Keratinocyte (primary cell): ENCODE results near the gene SLC22A14. TPM values are rescaled to one million over a fixed set of nuclear protein-coding genes. Genes with fewer than 3 reads are reported as not detected.

Source experiments
- DNase-seq: peaks from one replicate; pipeline ENCODE4 v3.0.0-alpha.2; 2011; ENCODE audit warnings: low read depth, missing footprints, low spot score
- FAIRE-seq: peaks from 2 replicates; lab custom pipeline; 2011; peaks lifted over from hg19 to GRCh38; lab: Jason Lieb, UNC
- H2AFZ ChIP-seq: 2 replicates; pipeline ENCODE4 v1.6.0; 2012; ENCODE audit warnings: low read length, control low read depth, inconsistent platforms; ENCODE audit not compliant: control insufficient read depth
- H3K27ac ChIP-seq: 2 replicates; pipeline ENCODE4 v1.5.1; 2011; ENCODE audit warnings: low read length; ENCODE audit not compliant: control insufficient read depth, insufficient read depth
- H3K27me3 ChIP-seq: 3 replicates; pipeline ENCODE4 v1.6.0; 2011; ENCODE audit warnings: low read length; ENCODE audit not compliant: control insufficient read depth, insufficient read depth; ENCODE audit errors: extremely low read depth
- H3K36me3 ChIP-seq, 2 experiments: 2 replicates in 1 of 2; 3 replicates in 1 of 2; pipeline ENCODE4 v1.5.1; 2011; ENCODE audit warnings: low read length in 2 of 2, mild to moderate bottlenecking in 1 of 2; ENCODE audit not compliant: control insufficient read depth in 2 of 2, insufficient read depth in 2 of 2; ENCODE audit errors: extremely low read depth in 1 of 2
- H3K4me1 ChIP-seq: 3 replicates; pipeline ENCODE4 v1.5.1; 2011; ENCODE audit warnings: low read length; ENCODE audit not compliant: control insufficient read depth, insufficient read depth; ENCODE audit errors: extremely low read depth
- H3K4me2 ChIP-seq: 3 replicates; pipeline ENCODE4 v1.6.0; 2011; ENCODE audit warnings: low read depth, low read length; ENCODE audit not compliant: control insufficient read depth, insufficient read depth; ENCODE audit errors: extremely low read depth
- H3K4me3 ChIP-seq, 3 experiments: fragments of 200-600 bp in 1 of 3; sonication (generic) in 1 of 3; 2 replicates in 2 of 3; 3 replicates in 1 of 3; pipeline ENCODE4 v1.5.1; 2011 to 2016; ENCODE audit warnings: low read length in 3 of 3, mild to moderate bottlenecking in 3 of 3, control low read depth in 2 of 3, inconsistent platforms in 1 of 3, low read depth in 1 of 3, mixed read lengths in 1 of 3, mixed run types in 1 of 3, moderate library complexity in 1 of 3; ENCODE audit not compliant: control insufficient read depth in 2 of 3, insufficient read depth in 2 of 3; ENCODE audit errors: extremely low read depth in 1 of 3
- H3K79me2 ChIP-seq: 2 replicates; pipeline ENCODE4 v1.6.0; 2012; ENCODE audit warnings: low read length; ENCODE audit not compliant: control insufficient read depth, insufficient read depth
- H3K9ac ChIP-seq: 3 replicates; pipeline ENCODE4 v1.6.0; 2011; ENCODE audit warnings: low read length; ENCODE audit not compliant: control insufficient read depth, insufficient read depth; ENCODE audit errors: extremely low read depth
- H3K9me1 ChIP-seq: 3 replicates; pipeline ENCODE4 v1.6.0; 2011; ENCODE audit warnings: low read length; ENCODE audit not compliant: control insufficient read depth, insufficient read depth; ENCODE audit errors: extremely low read depth
- H3K9me3 ChIP-seq: 2 replicates; pipeline ENCODE4 v1.5.1; 2012; ENCODE audit warnings: low read depth, low read length; ENCODE audit not compliant: control insufficient read depth
- H4K20me1 ChIP-seq: 3 replicates; pipeline ENCODE4 v1.6.0; 2011; ENCODE audit warnings: low read length; ENCODE audit not compliant: control insufficient read depth, insufficient read depth; ENCODE audit errors: extremely low read depth
- EZH2 ChIP-seq: IDR thresholded peaks from one replicate; pipeline ENCODE4 v1.6.1; 2012; ENCODE audit warnings: inconsistent platforms, mild to moderate bottlenecking, low read length, moderate library complexity
- dilution Hi-C: fragments of 300-500 bp; cut with MboI; formaldehyde crosslinking; loops from one replicate; pipeline ENCODE4 v1.7.0; 2020; ENCODE audit warnings: low sequenced_read_pairs; ENCODE audit not compliant: extremely low pct_ligation_motif_present
- polyA plus RNA-seq, 5 experiments: library from polyadenylated mRNA; depleted of rRNA in 3 of 5; stranded (reverse) in 3 of 5; stranded (forward) in 1 of 5; unstranded in 1 of 5; fragments of >200 nt; gene quantifications; 1 replicate in 1 of 5; 2 replicates in 3 of 5; 3 replicates in 1 of 5; pipeline versions ENCODE4 v1.2.1 to v1.2.3, GENCODE V29; 2011 to 2012; ENCODE audit warnings: missing spikeins in 2 of 5, low read depth in 1 of 5, low replicate concordance in 1 of 5
- TF ChIP-seq, protein P1 (sequence below), 3 experiments: IDR thresholded peaks in 1 of 3; conservative IDR thresholded peaks in 1 of 3; optimal IDR thresholded peaks in 1 of 3; 2 replicates in 2 of 3; 3 replicates in 1 of 3; pipeline versions ENCODE3 to v1.5.1; 2011; ENCODE audit warnings: low read length in 3 of 3, mild to moderate bottlenecking in 3 of 3, moderate library complexity in 2 of 3, control low read depth in 1 of 3, inconsistent platforms in 1 of 3; ENCODE audit not compliant: insufficient read depth in 2 of 3; ENCODE audit errors: extremely low read depth in 1 of 3

The SLC22A14 gene
- polyA plus RNA-seq, 1 donor (not counting 4 experiments of a cell fraction or from before 2014, with no cell fraction given) = 0.20 TPM

DNA sequence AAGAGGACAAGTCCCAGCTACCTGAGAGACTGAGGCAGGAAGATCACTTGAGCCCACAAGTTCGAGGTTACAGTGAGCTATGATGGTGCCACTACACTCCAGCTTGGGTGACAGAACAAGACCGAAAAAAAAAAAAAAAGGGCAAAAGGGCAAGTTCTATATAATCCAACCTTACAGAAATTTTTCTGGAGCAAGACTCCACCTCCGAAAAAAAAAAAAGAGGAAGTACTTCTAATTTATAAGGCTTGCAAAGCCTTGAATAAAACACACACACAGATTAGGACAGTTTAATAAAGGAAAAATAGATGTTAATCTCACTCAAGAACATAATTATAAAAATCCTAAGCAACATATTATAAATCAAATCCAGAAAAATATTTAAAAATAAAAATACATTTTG, 50.1 kb downstream of the SLC22A14 start:
- TF ChIP-seq, protein P1, sequence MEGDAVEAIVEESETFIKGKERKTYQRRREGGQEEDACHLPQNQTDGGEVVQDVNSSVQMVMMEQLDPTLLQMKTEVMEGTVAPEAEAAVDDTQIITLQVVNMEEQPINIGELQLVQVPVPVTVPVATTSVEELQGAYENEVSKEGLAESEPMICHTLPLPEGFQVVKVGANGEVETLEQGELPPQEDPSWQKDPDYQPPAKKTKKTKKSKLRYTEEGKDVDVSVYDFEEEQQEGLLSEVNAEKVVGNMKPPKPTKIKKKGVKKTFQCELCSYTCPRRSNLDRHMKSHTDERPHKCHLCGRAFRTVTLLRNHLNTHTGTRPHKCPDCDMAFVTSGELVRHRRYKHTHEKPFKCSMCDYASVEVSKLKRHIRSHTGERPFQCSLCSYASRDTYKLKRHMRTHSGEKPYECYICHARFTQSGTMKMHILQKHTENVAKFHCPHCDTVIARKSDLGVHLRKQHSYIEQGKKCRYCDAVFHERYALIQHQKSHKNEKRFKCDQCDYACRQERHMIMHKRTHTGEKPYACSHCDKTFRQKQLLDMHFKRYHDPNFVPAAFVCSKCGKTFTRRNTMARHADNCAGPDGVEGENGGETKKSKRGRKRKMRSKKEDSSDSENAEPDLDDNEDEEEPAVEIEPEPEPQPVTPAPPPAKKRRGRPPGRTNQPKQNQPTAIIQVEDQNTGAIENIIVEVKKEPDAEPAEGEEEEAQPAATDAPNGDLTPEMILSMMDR (optimal IDR thresholded peaks at IDR 0.05 in 1 of 3, IDR thresholded peaks at IDR 0.05 in 1 of 3, conservative IDR thresholded peaks at IDR 0.05 in 1 of 3; ENCODE audit: extremely low read depth in 1 of 3, insufficient read depth in 2 of 3, low read length in 3 of 3) = no peak
- no peak for TF ChIP-seq EZH2
- Histone ChIP-seq H3K4me3 (no peak overlapping the region), H3K9ac (no peak overlapping the region), H3K36me3 (no peaks in the 10 kb centered on the region), H3K4me2 (no peak overlapping the region), H3K27me3 (no peaks in the 10 kb centered on the region), H3K9me1 (no peaks in the 10 kb centered on the region), H3K9me3 (peaks cover under 1% of the 10 kb centered on the region), H3K79me2 (no peaks in the 10 kb centered on the region), H2AFZ (no peak overlapping the region), H3K4me1 (no peaks in the 10 kb centered on the region), H3K27ac (no peak overlapping the region), H4K20me1 (no peaks in the 10 kb centered on the region)
- no peak for DNase-seq
- no peak for FAIRE-seq
- dilution Hi-C loops = no loop called here

DNA sequence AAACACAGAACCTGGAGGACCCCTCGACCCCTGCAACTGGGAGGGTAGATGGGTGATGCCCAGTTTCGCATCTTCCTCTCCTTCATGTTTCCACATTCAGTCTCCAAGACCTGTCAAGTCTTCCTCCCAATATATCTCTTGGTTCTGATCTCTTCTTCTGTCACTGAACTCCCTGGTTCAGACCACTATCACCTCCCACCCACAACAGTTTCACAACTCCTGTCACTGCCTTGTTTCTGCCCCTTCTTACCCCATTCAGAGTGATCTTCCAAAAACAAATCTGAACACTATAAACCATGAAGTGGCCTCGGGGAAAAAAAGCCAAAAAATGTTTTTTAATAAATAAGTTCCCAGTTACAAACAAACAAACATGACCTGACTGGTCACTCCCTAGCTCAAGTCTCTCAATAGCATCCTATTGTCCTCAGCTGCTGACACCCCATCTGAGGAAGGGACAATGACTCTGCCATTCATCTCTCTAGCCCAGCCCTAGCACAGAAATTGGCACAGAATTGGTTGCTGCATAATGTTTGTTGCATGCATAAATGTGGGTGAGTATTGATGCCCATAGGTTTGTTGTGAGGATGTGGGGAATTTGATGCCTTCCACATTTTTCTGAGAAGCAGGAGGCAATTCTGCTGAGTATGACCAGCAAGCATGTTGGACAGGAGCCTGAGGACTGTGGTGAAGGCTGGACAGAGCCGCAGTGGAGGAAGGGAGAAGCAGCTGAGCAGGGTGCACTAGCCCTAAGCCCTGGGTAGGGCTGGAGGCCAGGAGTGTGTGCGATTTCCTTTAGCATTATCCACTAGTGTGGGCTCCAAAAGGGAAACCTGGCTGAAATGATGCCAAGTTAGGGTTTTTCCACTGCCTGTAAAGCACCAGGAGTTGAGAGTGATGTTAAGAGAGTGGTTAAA, 52.3 kb downstream of the SLC22A14 start:
- H2AFZ ChIP-seq = no peak overlapping the region
- no peaks in the 10 kb centered on the region for H3K4me1 ChIP-seq
- dilution Hi-C loops = no loop called here
- no peaks in the 10 kb centered on the region for H4K20me1 ChIP-seq
- TF ChIP-seq EZH2 = no peak
- TF ChIP-seq, protein P1 (optimal IDR thresholded peaks at IDR 0.05 in 1 of 3, IDR thresholded peaks at IDR 0.05 in 1 of 3, conservative IDR thresholded peaks at IDR 0.05 in 1 of 3; ENCODE audit: extremely low read depth in 1 of 3, insufficient read depth in 2 of 3, low read length in 3 of 3) = no peak
- no peaks in the 10 kb centered on the region for H3K9me3 ChIP-seq
- H3K36me3 ChIP-seq = no peaks in the 10 kb centered on the region
- DNase-seq = no peak
- no peak for FAIRE-seq
- H3K9ac ChIP-seq = no peak overlapping the region
- H3K79me2 ChIP-seq = no peaks in the 10 kb centered on the region
- H3K4me2 ChIP-seq = no peak overlapping the region
- H3K4me3 ChIP-seq = no peak overlapping the region
- H3K9me1 ChIP-seq = no peaks in the 10 kb centered on the region
- no peaks in the 10 kb centered on the region for H3K27me3 ChIP-seq
- H3K27ac ChIP-seq = no peak overlapping the region
